CD4-positive, alpha-beta memory T cell (primary cell): ENCODE data around the gene IL13RA1. TPM values are rescaled to one million over a fixed set of nuclear protein-coding genes. Genes with fewer than 3 reads are reported as not detected.

ENCODE experiments used
- CTCF ChIA-PET: fragments of 350-600 bp; sonication (Branson Sonifier 250); formaldehyde crosslinking; loops from one replicate; lab custom pipeline; 2021; ENCODE audit warnings: inconsistent platforms; ENCODE audit not compliant: partially characterized antibody; lab: Charles Lee
- POLR2A ChIA-PET: fragments of 350-600 bp; sonication (Branson Sonifier 250); formaldehyde crosslinking; loops from one replicate; lab custom pipeline; 2021; ENCODE audit not compliant: partially characterized antibody; lab: Charles Lee
- DNase-seq, 5 donors: peaks; one replicate each; pipeline versions ENCODE4 v3.0.0 to v3.0.0-alpha.2; 2020 to 2022; ENCODE audit warnings: mixed read lengths in 1 of 5
- H3K27ac ChIP-seq: one replicate; pipeline ENCODE4 v1.7.0; 2013; ENCODE audit warnings: low read depth, low read length
- H3K27me3 ChIP-seq: 2 replicates; pipeline ENCODE4 v1.7.0; 2013; ENCODE audit warnings: mild to moderate bottlenecking, low read length, moderate library complexity; ENCODE audit not compliant: insufficient read depth
- H3K36me3 ChIP-seq: 2 replicates; pipeline ENCODE4 v1.7.0; 2013; ENCODE audit warnings: mild to moderate bottlenecking, low read length, moderate library complexity; ENCODE audit not compliant: insufficient read depth
- H3K4me1 ChIP-seq: 2 replicates; pipeline ENCODE4 v1.7.0; 2013; ENCODE audit warnings: mild to moderate bottlenecking, low read length, moderate library complexity; ENCODE audit not compliant: insufficient read depth
- H3K4me3 ChIP-seq, 2 donors: one replicate each; pipeline ENCODE4 v1.7.0; 2013; ENCODE audit warnings: low read length in 2 of 2, mild to moderate bottlenecking in 1 of 2
- H3K9me3 ChIP-seq, 2 donors: one replicate each; pipeline ENCODE4 v1.7.0; 2013; ENCODE audit warnings: low read length in 2 of 2, control low read depth in 1 of 2; ENCODE audit not compliant: control insufficient read depth in 1 of 2
- H3K27ac Mint-ChIP-seq, 7 donors: one replicate each; pipeline ENCODE4 v1.8.0; 2020 to 2021; ENCODE audit warnings: mixed read lengths in 7 of 7, mild to moderate bottlenecking in 6 of 7, inconsistent platforms in 3 of 7, moderate library complexity in 3 of 7
- H3K27me3 Mint-ChIP-seq, 2 donors: one replicate each; pipeline ENCODE4 v1.8.0; 2020 to 2021; ENCODE audit warnings: mixed read lengths in 2 of 2
- H3K36me3 Mint-ChIP-seq, 2 donors: one replicate each; pipeline ENCODE4 v1.8.0; 2020 to 2021; ENCODE audit warnings: mixed read lengths in 2 of 2, inconsistent platforms in 1 of 2, mild to moderate bottlenecking in 1 of 2
- H3K4me1 Mint-ChIP-seq, 4 donors: one replicate each; pipeline ENCODE4 v1.8.0; 2020 to 2021; ENCODE audit warnings: mixed read lengths in 4 of 4, mild to moderate bottlenecking in 1 of 4
- H3K4me3 Mint-ChIP-seq, 8 donors: one replicate each; pipeline ENCODE4 v1.8.0; 2020 to 2021; ENCODE audit warnings: mixed read lengths in 8 of 8, mild to moderate bottlenecking in 7 of 8, moderate library complexity in 6 of 8, inconsistent platforms in 3 of 8
- H3K9me3 Mint-ChIP-seq, 8 donors: one replicate each; pipeline ENCODE4 v1.8.0; 2020 to 2021; ENCODE audit warnings: mixed read lengths in 8 of 8, mild to moderate bottlenecking in 5 of 8, inconsistent platforms in 3 of 8, moderate library complexity in 1 of 8
- intact Hi-C: fragments of 100-400 bp; cut with micrococcal nuclease; formaldehyde crosslinking; loops from one replicate; pipeline ENCODE4 v1.15.1; 2023
- polyA plus RNA-seq, 2 donors: library from polyadenylated mRNA; unstranded; fragments of 300-500 nt; fragmentation: Illumina TruSeq; gene quantifications; one replicate each; pipeline ENCODE4 v1.2.3, GENCODE V29; 2021
- total RNA-seq, 2 experiments: library from RNA; stranded (reverse); gene quantifications; one replicate each; pipeline ENCODE4 v1.2.3, GENCODE V29; 2021

The IL13RA1 gene
- total RNA-seq = under 1 TPM; 0.79 to 0.94 TPM
- under 1 TPM in 1 of 2 donors, not detected in 1; 0.38 TPM for polyA plus RNA-seq

DNA sequence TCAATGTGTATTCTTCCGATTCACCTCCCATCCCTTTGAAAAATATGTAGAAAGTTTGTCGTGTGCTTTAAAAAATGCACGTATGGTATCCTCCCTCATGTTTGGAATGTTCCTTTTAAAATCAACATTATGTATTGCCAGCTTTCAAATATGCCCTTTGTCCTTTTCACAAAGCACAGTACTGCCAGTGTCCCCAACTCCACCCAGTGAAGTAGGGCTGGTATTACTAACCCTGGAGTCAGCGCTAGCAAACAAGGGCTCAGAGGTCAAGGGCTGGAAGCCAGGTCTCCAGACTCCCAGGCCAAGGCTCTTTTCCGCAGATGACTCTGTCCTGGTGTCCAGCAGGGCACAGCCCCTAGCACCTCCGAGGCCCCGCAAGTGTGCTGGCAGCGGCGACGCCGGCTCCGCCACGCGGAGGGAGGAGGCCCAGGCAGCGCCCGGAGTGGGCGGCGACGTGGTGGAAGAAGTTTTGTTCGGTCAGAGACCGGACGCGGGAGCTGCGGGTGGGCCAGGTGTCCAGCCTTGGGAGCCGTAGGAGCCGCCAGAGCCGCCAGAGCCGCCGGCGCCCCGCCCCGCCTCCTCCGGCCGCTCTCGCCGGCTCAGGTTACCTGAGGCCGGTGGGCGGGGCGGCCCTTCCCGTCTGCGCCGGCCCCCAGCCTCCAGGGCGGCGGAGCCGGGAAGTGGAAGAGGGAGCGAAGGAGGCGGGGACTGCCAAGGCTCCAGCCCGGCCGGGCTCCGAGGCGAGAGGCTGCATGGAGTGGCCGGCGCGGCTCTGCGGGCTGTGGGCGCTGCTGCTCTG lies at the start of gene IL13RA1:
TSS of gene IL13RA1 (plus strand) at position 720 of the 799 bp plus-strand sequence. CDS start at position 753, 33 bp downstream.
- Histone ChIP-seq H3K4me3 (no peak within 1 kb of the TSS), H3K27ac (no peak within 1 kb of the TSS), H3K4me1 (no peaks in the 10 kb centered on the region), H3K36me3 (no peaks in the 10 kb centered on the region), H3K9me3 (no peaks in the 10 kb centered on the region), H3K27me3 (no peaks in the 10 kb centered on the region)
- intact Hi-C loops = no loop called here
- Mint-ChIP-seq H3K9me3 (no peaks in the 10 kb centered on the region), H3K4me3 (peak within 1 kb of the TSS; percentile 57 to 77 (median 60)), H3K36me3 (no peaks in the 10 kb centered on the region), H3K27me3 (peaks cover 5 to 10% of the 10 kb centered on the region in 2 donors), H3K27ac (no peak within 1 kb of the TSS), H3K4me1 (peaks cover 1 to 8% (median 5%) of the 10 kb centered on the region in 4 donors)
- DNase-seq = no peak
- ChIA-PET CTCF (no interaction called here), POLR2A (no interaction called here)

DNA sequence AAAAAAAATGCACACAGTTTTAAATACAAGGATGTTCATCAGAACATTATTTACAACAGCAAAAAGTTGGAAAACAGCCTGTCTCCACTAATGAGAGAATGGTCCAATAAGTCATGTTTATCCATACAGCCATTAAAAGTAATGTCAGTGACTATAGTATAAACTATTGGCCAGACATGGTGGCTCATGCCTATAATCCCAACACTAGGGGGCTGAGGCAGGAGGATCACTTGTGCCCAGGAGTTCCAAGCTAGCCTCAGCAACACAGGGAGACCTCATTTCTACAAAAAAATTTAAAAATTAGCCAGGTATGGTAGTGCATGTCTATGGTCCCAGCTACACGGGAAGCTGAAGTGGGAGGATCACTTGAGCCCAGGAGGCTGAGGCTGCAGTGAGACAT lies 48.1 kb upstream of the IL13RA1 start:
- H3K27ac Mint-ChIP-seq = no peak overlapping the region
- DNase-seq = no peak
- POLR2A ChIA-PET = no interaction called here
- no peak overlapping the region for H3K4me3 Mint-ChIP-seq
- no peaks in the 10 kb centered on the region for H3K9me3 Mint-ChIP-seq
- CTCF ChIA-PET = no interaction called here
- Histone ChIP-seq H3K9me3 (no peaks in the 10 kb centered on the region), H3K27ac (no peak overlapping the region), H3K27me3 (no peaks in the 10 kb centered on the region), H3K36me3 (peaks cover 20% of the 10 kb centered on the region), H3K4me3 (no peak overlapping the region), H3K4me1 (no peaks in the 10 kb centered on the region)
- H3K36me3 Mint-ChIP-seq = peaks cover 7 to 48% of the 10 kb centered on the region in 2 donors
- H3K4me1 Mint-ChIP-seq = no peaks in the 10 kb centered on the region
- intact Hi-C loops = no loop called here
- no peaks in the 10 kb centered on the region for H3K27me3 Mint-ChIP-seq

DNA sequence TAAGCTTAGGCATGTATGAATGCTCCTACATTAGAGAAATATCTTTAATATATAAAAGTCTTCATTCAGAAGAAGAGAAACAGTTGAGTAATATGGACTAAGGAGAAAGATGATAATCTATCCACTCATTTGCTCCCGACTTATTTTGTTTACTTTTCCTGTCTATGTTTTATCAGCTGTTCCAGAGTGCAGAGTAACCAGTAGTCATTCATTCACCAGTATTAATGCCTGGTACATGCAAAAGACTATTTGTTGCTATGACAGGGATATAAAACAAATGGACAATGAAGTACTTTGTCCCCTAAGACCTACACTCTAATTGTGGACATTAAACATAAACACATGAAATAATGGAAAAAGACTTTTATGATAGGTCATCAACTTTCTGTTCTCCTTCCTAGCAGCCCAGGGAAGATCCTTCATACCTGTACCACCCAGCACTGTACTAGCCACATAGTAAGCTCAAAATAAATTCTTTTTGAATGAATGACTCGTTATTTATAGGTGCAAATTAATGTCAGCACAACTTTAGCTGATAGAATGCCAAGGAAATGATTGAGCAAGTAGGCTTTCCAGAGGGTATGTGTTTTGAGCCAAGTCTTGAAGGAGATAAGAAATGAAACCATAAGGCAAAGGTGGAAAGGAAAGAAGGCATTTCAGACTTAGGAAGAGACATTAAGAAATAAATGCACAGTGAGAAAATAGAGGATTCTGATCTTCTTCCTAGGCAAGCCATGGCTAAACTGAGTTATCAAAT lies 45.0 kb upstream of the IL13RA1 start:
- Histone ChIP-seq H3K4me1 (no peaks in the 10 kb centered on the region), H3K36me3 (peaks cover 20% of the 10 kb centered on the region), H3K4me3 (no peak overlapping the region), H3K9me3 (no peaks in the 10 kb centered on the region), H3K27me3 (no peaks in the 10 kb centered on the region), H3K27ac (no peak overlapping the region)
- ChIA-PET CTCF (no interaction called here), POLR2A (no interaction called here)
- Mint-ChIP-seq H3K27ac (peak overlapping the region in 1 of 7 donors; percentile 14), H3K9me3 (no peaks in the 10 kb centered on the region), H3K27me3 (no peaks in the 10 kb centered on the region), H3K36me3 (peaks cover 3 to 41% of the 10 kb centered on the region in 2 donors), H3K4me1 (no peaks in the 10 kb centered on the region), H3K4me3 (no peak overlapping the region)
- intact Hi-C loops = no loop called here
- no peak for DNase-seq

DNA sequence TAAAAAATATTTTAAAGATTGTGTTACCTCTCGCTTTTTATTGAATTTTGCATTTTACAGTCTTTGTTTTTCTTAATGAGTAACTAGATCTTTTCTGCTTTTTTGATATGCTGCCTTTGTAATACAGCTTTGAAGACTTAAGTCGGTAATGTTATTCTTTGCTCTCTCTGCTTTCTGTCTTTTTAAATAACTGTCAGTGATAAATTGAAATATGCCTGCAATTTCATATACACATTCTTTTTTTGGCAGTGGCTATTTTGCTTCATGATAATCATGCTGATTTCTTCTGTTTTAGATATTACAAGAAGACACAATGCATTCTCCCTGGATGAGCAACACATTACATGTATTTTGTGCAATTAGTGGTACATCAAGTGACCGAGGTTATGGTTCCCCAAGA lies 42.0 kb upstream of the IL13RA1 start:
- no peaks in the 10 kb centered on the region for H3K9me3 ChIP-seq
- H3K36me3 ChIP-seq = peaks cover 20% of the 10 kb centered on the region
- ChIA-PET CTCF (no interaction called here), POLR2A (no interaction called here)
- H3K4me3 Mint-ChIP-seq = no peak overlapping the region
- intact Hi-C loops = no loop called here
- H3K4me1 ChIP-seq = no peaks in the 10 kb centered on the region
- peaks cover 0 to 2% (median 0%) of the 10 kb centered on the region in 4 donors for H3K4me1 Mint-ChIP-seq
- H3K4me3 ChIP-seq = no peak overlapping the region
- H3K9me3 Mint-ChIP-seq = peaks cover 0 to 5% (median 0%) of the 10 kb centered on the region in 8 donors
- peaks cover 7 to 45% of the 10 kb centered on the region in 2 donors for H3K36me3 Mint-ChIP-seq
- no peak overlapping the region for H3K27ac ChIP-seq
- H3K27me3 ChIP-seq = no peaks in the 10 kb centered on the region
- H3K27me3 Mint-ChIP-seq = no peaks in the 10 kb centered on the region
- H3K27ac Mint-ChIP-seq = no peak overlapping the region
- DNase-seq = no peak

DNA sequence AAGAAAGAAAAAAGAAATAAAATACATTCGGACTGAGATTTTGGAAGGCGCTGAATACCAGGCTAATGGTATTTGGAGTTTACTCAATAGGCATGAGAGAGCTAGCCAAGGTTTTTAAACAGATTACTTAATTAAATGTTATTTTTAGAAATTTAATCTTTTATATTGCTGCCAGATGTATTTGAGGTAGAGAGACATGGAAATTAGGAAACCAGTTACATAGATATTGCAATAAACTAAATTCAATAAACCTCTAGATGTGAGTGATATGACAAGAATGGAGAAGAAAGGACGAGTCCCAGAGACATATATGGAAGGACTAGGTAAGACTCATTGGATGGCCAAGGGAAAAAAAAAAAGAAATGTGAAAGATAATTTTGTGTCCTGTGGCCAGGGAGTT lies 38.5 kb upstream of the IL13RA1 start:
- Mint-ChIP-seq H3K9me3 (peaks cover 0 to 5% (median 0%) of the 10 kb centered on the region in 8 donors), H3K27me3 (no peaks in the 10 kb centered on the region), H3K4me1 (peaks cover 0 to 2% (median 0%) of the 10 kb centered on the region in 4 donors), H3K27ac (no peak overlapping the region), H3K4me3 (no peak overlapping the region), H3K36me3 (peaks cover 7 to 28% of the 10 kb centered on the region in 2 donors)
- no peaks in the 10 kb centered on the region for H3K27me3 ChIP-seq
- no peaks in the 10 kb centered on the region for H3K4me1 ChIP-seq
- H3K4me3 ChIP-seq = no peak overlapping the region
- POLR2A ChIA-PET = no interaction called here
- H3K9me3 ChIP-seq = no peaks in the 10 kb centered on the region
- no peak overlapping the region for H3K27ac ChIP-seq
- no peak for DNase-seq
- peaks cover 8% of the 10 kb centered on the region for H3K36me3 ChIP-seq
- intact Hi-C loops = no loop called here
- CTCF ChIA-PET = no interaction called here

DNA sequence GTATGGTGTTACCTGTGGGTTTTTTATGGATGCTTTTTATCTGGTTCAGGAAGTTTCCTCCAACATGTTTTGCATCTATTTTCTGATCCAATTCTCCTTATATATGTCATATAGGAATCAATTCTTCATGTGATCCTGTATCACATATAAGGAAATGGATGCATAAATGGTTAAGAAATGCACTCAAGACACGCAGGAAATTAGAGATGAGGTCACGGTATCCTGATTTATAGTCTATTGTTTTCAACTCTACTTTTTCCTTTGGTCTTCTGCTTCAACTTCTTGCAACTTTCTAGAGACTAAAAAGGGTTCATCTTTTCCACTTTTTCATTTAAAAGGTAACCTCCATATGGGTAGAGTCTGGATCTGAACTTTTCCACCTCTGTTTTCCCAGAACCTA lies 33.6 kb upstream of the IL13RA1 start:
- Histone ChIP-seq H3K36me3 (no peaks in the 10 kb centered on the region), H3K4me1 (no peaks in the 10 kb centered on the region), H3K27me3 (no peaks in the 10 kb centered on the region), H3K27ac (no peak overlapping the region), H3K4me3 (no peak overlapping the region), H3K9me3 (no peaks in the 10 kb centered on the region)
- no peak for DNase-seq
- Mint-ChIP-seq H3K4me1 (peaks cover 0 to 3% (median 0%) of the 10 kb centered on the region in 4 donors), H3K36me3 (peaks cover 0 to 16% of the 10 kb centered on the region in 2 donors), H3K27me3 (no peaks in the 10 kb centered on the region), H3K9me3 (peaks cover 0 to 5% (median 0%) of the 10 kb centered on the region in 8 donors), H3K4me3 (no peak overlapping the region), H3K27ac (peak overlapping the region in 1 of 7 donors; percentile 29)
- ChIA-PET POLR2A (no interaction called here), CTCF (no interaction called here)
- intact Hi-C loops = no loop called here

DNA sequence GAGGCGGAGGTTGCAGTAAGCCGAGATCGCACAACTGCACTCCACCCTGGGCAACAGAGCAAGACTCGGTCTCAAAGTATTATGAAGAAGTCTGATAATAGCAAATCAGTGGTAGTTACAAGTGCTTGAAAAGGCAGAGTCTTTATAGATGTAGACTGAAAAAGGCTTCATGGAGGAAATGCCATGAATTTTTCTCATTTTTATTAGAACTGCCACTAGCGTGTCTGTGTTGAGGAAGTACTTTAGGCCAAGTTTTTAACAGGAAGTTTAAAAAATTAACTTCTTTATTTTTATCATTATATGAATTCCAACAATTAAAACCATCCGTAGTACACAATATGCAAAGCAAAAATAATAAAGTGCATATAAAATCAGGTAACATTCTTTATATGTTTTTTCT lies 32.8 kb upstream of the IL13RA1 start:
- ChIA-PET CTCF (no interaction called here), POLR2A (no interaction called here)
- Mint-ChIP-seq H3K4me3 (no peak overlapping the region), H3K9me3 (peaks cover 0 to 3% (median 0%) of the 10 kb centered on the region in 8 donors), H3K27me3 (no peaks in the 10 kb centered on the region), H3K4me1 (peaks cover 0 to 1% (median 0%) of the 10 kb centered on the region in 4 donors), H3K36me3 (peaks cover 0 to 11% of the 10 kb centered on the region in 2 donors), H3K27ac (no peak overlapping the region)
- intact Hi-C loops = no loop called here
- Histone ChIP-seq H3K27ac (no peak overlapping the region), H3K36me3 (no peaks in the 10 kb centered on the region), H3K4me3 (no peak overlapping the region), H3K4me1 (no peaks in the 10 kb centered on the region), H3K27me3 (no peaks in the 10 kb centered on the region), H3K9me3 (no peaks in the 10 kb centered on the region)
- no peak for DNase-seq
